HFF-Myc (cell line): Measurements from ENCODE around the gene CADM2.
"Not testable (repeated sequence)": the region's sequence is repeated elsewhere in the genome, so short reads cannot be mapped to it uniquely, and the experiment has no call there.

Source experiments
- DNase-seq: peaks from one replicate; pipeline ENCODE4 v3.0.0-alpha.2; 2011; ENCODE audit warnings: low read depth; ENCODE audit errors: extremely low read depth
- H3K4me3 ChIP-seq: replicated peaks from 2 replicates; pipeline ENCODE4 v1.5.1; 2011; ENCODE audit warnings: low read depth, mild to moderate bottlenecking, control low read depth, low read length
- CTCF ChIP-seq: IDR thresholded peaks from 2 replicates; pipeline ENCODE4 v1.5.1; 2012; ENCODE audit warnings: mild to moderate bottlenecking, low read depth, low read length, control low read depth; ENCODE audit errors: missing control alignments

Gene CADM2

DNA sequence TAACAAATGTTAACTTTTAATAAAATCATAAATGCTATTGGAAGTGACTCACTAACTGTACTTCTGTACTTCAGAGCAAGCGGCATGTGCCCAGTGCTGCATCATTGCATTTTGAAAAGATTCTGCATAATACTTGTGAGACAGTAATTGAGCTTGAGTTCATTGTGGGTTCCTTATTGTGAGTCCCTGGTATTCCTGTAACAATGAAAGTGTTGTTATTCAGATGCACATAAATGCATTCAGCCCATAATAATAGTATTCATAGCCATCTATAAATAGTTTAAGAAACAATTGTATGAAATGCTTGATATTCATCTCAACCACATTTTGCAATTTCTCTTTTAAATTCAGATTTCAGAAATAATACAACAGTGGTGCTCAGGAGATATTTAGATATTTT, 976.4 kb downstream of the CADM2 start:
- no peak for DNase-seq
- no peak for TF ChIP-seq CTCF
- no peak overlapping the region for H3K4me3 ChIP-seq

GRCh38 chr3:85939074-85939482, 980.3 kb downstream of the CADM2 start:
- DNase-seq = no peak
- no peak overlapping the region for H3K4me3 ChIP-seq
- no peak for TF ChIP-seq CTCF

- DNase-seq = no peak
- no peak for TF ChIP-seq CTCF
- no peak overlapping the region for H3K4me3 ChIP-seq
Observed at GRCh38 chr3:85950435-85950834, 991.6 kb downstream of the CADM2 start.

- DNase-seq = no peak
- no peak overlapping the region for H3K4me3 ChIP-seq
- TF ChIP-seq CTCF = no peak
Observed at GRCh38 chr3:85960793-85961192, 1002.0 kb downstream of the CADM2 start.

DNA sequence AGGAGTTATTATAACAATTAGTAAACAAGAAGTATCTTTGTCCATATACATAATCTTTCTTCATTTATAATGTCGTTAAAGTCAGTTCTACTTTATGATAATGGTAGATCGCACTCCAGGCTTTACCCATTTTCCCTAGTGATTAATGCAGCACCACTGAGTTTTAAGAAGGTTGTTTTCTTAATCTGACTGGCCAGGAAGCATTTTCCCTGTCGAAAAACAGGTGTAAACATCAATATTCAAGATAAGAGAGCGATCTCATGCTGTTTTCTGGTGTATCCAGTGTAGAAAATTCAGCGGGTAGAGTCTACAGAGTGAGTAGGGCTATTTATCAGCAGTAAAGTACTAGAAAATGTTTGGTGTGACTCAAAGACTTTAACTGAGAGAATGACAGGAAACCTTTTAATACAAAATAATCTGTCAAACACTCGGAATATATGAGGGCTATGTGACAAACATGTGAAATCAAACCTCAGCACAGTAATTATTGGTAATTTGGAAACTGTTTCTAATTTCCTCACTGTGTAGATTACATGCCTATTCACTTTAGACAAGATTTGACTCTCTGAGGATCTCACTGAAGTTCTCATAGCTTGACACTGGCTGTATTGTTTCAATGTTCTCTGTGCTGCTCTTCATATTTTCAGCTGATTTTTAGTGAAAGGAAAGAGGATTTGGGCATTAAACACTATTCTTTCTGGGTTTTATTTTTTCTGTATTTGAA, 1019.0 kb downstream of the CADM2 start:
- H3K4me3 ChIP-seq = no peak overlapping the region
- DNase-seq = no peak
- no peak for TF ChIP-seq CTCF

- DNase-seq = no peak
Observed at GRCh38 chr3:85979034-85979433, 1020.2 kb downstream of the CADM2 start.

DNA sequence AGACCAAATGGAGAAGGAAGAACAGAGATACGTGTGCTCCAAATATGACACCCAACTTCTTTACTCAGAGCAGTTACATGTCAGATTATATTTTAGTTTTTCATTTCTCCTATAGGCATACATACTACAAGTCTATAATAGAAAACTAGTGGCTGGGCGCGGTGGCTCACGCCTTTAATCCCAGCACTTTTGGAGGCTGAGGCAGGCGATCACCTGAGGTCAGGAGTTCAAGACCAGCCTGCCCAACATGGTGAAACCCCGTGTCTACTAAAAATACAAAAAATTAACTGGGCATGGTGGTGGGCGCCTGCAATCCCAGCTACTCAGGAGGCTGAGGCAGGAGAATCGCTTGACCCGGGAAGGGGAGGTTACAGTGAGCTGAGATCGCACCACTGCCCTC, 1030.8 kb downstream of the CADM2 start:
- H3K4me3 ChIP-seq, DNase-seq: not testable (repeated sequence)

More at GRCh38 chr3:85979034-85979433, 1020.2 kb downstream of the CADM2 start:
- no peak for TF ChIP-seq CTCF
- H3K4me3 ChIP-seq = no peak overlapping the region
